WTC11 (cell line): ENCODE measurements around the gene ETV3. TPM values are rescaled to one million over a fixed set of nuclear protein-coding genes. Genes with fewer than 3 reads are reported as not detected.

Experiments used
- ATAC-seq: fragments of 200-7000 bp; cut with Tn5 transposase; 2 replicates; pipeline ENCODE4 v1.10.0; 2021; ENCODE audit warnings: mild to moderate bottlenecking, moderate library complexity
- CTCF ChIA-PET: fragments of 300-600 bp; sonication (Branson Sonifier 250); formaldehyde crosslinking; loops from one replicate; lab custom pipeline; 2021; ENCODE audit warnings: antibody characterized with exemption; lab: Charles Lee
- POLR2A ChIA-PET: fragments of 350-600 bp; sonication (Branson Sonifier 250); formaldehyde crosslinking; loops from one replicate; lab custom pipeline; 2021; ENCODE audit warnings: antibody characterized with exemption; lab: Charles Lee
- DNase-seq: peaks from one replicate; pipeline ENCODE4 v3.0.0; 2021; ENCODE audit warnings: low spot score
- H3K27ac Mint-ChIP-seq: 2 replicates; pipeline ENCODE4 v1.8.0; 2021; ENCODE audit warnings: mixed read lengths
- H3K27me3 Mint-ChIP-seq: 2 replicates; pipeline ENCODE4 v1.8.0; 2021; ENCODE audit warnings: low read depth, mild to moderate bottlenecking, moderate library complexity, mixed read lengths
- H3K36me3 Mint-ChIP-seq: 2 replicates; pipeline ENCODE4 v1.8.0; 2021; ENCODE audit warnings: mixed read lengths
- H3K4me1 Mint-ChIP-seq: 2 replicates; pipeline ENCODE4 v1.8.0; 2022; ENCODE audit warnings: mixed read lengths
- H3K4me3 Mint-ChIP-seq: 2 replicates; pipeline ENCODE4 v1.8.0; 2021; ENCODE audit warnings: mild to moderate bottlenecking, moderate library complexity, mixed read lengths
- H3K9me3 Mint-ChIP-seq: 2 replicates; pipeline ENCODE4 v1.8.0; 2021; ENCODE audit warnings: mixed read lengths
- MYBL2 ChIP-seq: sonication (generic); formaldehyde crosslinking; IDR thresholded peaks from 2 replicates; pipeline ENCODE4 v1.8.1; 2023; ENCODE audit warnings: mild to moderate bottlenecking, moderate library complexity, missing genetic modification reagents
- NR2C2 ChIP-seq: sonication (generic); formaldehyde crosslinking; IDR thresholded peaks from 2 replicates; pipeline ENCODE4 v1.8.0; 2022; ENCODE audit warnings: mild to moderate bottlenecking, missing genetic modification reagents
- PRRX2 ChIP-seq: fragments of 250-450 bp; sonication (Bioruptor Pico); IDR thresholded peaks from 2 replicates; pipeline ENCODE4 v1.8.0; 2021; ENCODE audit warnings: mild to moderate bottlenecking
- TEAD1 ChIP-seq: sonication (generic); formaldehyde crosslinking; IDR thresholded peaks from 2 replicates; pipeline ENCODE4 v1.8.0; 2022; ENCODE audit warnings: mild to moderate bottlenecking, missing genetic modification reagents
- TEAD4 ChIP-seq: sonication (generic); formaldehyde crosslinking; IDR thresholded peaks from 2 replicates; pipeline ENCODE4 v1.8.0; 2022; ENCODE audit warnings: mild to moderate bottlenecking, missing genetic modification reagents
- ZNF121 ChIP-seq: sonication (generic); formaldehyde crosslinking; IDR thresholded peaks from 2 replicates; pipeline ENCODE4 v1.8.0; 2023; ENCODE audit warnings: missing genetic modification reagents
- ZNF219 ChIP-seq: sonication (generic); formaldehyde crosslinking; IDR thresholded peaks from 2 replicates; pipeline ENCODE4 v1.8.0; 2023; ENCODE audit warnings: missing genetic modification reagents, mild to moderate bottlenecking, borderline replicate concordance
- ZNF423 ChIP-seq: fragments of 250-450 bp; sonication (Bioruptor Pico); IDR thresholded peaks from 2 replicates; pipeline ENCODE4 v2.1.2; 2022; ENCODE audit warnings: mild to moderate bottlenecking, moderate library complexity
- total RNA-seq: library from RNA; stranded (reverse); gene quantifications from 3 replicates; pipeline ENCODE4 v1.2.3, GENCODE V29; 2021
- TF ChIP-seq, protein P1 (sequence below): sonication (generic); formaldehyde crosslinking; IDR thresholded peaks from 2 replicates; pipeline ENCODE4 v1.8.1; 2023; ENCODE audit warnings: mild to moderate bottlenecking, missing genetic modification reagents, moderate library complexity
- TF ChIP-seq, protein P2 (sequence below): sonication (generic); formaldehyde crosslinking; IDR thresholded peaks from 2 replicates; pipeline ENCODE4 v1.8.1; 2022; ENCODE audit warnings: mild to moderate bottlenecking, missing genetic modification reagents, moderate library complexity, borderline replicate concordance
- TF ChIP-seq, protein P3 (sequence below): sonication (generic); formaldehyde crosslinking; IDR thresholded peaks from 2 replicates; pipeline ENCODE4 v1.8.0; 2023; ENCODE audit warnings: mild to moderate bottlenecking, missing genetic modification reagents
- TF ChIP-seq, protein P4 (sequence below): fragments of 250-450 bp; sonication (Bioruptor Pico); IDR thresholded peaks from 2 replicates; pipeline ENCODE4 v1.9.0; 2021; ENCODE audit warnings: moderate library complexity, mild to moderate bottlenecking, inconsistent platforms, borderline replicate concordance

Gene ETV3
- total RNA-seq, 1 experiment from 2014 or later = 26.0 TPM

DNA sequence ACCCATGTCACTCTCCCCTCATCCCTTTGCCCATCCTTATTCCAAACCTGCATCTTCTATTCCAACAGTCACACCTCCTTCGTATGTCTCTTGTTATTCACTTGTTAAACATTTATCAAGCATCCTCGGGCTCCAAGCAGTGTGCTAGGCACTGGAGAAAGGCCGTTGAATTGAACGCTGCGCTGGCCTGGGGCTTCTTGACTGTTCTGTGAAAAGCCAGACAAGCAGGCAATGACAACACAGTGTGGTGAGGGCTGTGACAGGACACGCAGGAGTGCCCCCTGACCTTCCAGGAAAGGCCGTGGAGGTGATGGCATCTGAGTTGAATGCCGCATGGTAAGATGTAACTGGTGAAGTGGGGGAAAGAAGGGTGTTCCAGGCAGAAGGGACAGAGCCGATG lies 19.2 kb downstream of the ETV3 start:
- H3K27me3 Mint-ChIP-seq = peaks cover 5% of the 10 kb centered on the region; the same call in 1 of the 2 replicates
- peak overlapping the region; percentile 2; the same call in 1 of the 2 replicates for H3K27ac Mint-ChIP-seq
- no peak for DNase-seq
- POLR2A ChIA-PET = no interaction called here
- TF ChIP-seq MYBL2 (CRISPR knock-in tag) = no peak
- TF ChIP-seq, all 79 proteins: peak for 0
- Mint-ChIP-seq H3K4me1 (peaks cover 59% of the 10 kb centered on the region), H3K36me3 (peaks cover 11% of the 10 kb centered on the region), H3K4me3 (no peak overlapping the region), H3K9me3 (no peaks in the 10 kb centered on the region)
- ATAC-seq = no peak
- CTCF ChIA-PET = interaction anchor here (1.1 to 1.5 kb wide), 2 partner anchors 29 to 37 kb away, joined by 3 to 6 read pairs; no protein-coding TSS in a partner anchor

DNA sequence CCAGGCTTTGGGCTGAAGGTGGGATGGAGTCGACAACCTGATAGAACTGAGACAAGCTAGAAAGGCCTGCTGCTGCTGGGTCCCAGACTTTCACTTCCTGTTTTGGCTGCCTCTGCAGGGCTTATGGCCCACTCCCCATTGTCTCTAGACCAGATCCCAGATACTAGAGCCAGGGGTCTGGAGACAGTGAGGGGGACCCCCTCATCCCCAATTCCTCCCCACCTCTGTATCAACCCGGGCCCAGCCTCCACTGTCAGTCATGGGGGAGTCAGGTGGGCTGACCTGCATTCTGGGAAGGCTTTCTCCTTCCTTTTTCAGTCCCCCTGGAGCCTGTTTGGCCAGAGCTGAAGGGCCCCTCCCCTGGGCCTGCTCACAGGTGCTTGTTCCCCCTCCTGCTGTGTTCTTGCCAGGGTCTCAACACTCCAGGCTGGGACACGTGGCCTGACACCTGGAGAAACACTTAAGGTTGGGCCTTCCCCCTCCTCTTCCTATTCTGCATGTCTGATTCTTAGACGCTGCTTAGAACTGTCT lies 20.6 kb downstream of the ETV3 start:
- DNase-seq (no peak), ATAC-seq (no peak)
- peaks cover 5% of the 10 kb centered on the region; the same call in 1 of the 2 replicates for H3K27me3 Mint-ChIP-seq
- CTCF ChIA-PET = interaction anchor here (1.0 to 1.7 kb wide), 2 partner anchors 18 to 27 kb away, joined by 4 to 10 read pairs; no protein-coding TSS in a partner anchor
- TF ChIP-seq, protein P1, sequence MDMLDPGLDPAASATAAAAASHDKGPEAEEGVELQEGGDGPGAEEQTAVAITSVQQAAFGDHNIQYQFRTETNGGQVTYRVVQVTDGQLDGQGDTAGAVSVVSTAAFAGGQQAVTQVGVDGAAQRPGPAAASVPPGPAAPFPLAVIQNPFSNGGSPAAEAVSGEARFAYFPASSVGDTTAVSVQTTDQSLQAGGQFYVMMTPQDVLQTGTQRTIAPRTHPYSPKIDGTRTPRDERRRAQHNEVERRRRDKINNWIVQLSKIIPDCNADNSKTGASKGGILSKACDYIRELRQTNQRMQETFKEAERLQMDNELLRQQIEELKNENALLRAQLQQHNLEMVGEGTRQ = 0 out of 2 replicates have a peak, but pooled peaks have one; percentile 16
- no peak for TF ChIP-seq PRRX2 (CRISPR knock-in tag)
- TF ChIP-seq NR2C2 (CRISPR knock-in tag) = no peak
- peak; percentile 76 for TF ChIP-seq ZNF423 (CRISPR knock-in tag)
- TF ChIP-seq, protein P2, sequence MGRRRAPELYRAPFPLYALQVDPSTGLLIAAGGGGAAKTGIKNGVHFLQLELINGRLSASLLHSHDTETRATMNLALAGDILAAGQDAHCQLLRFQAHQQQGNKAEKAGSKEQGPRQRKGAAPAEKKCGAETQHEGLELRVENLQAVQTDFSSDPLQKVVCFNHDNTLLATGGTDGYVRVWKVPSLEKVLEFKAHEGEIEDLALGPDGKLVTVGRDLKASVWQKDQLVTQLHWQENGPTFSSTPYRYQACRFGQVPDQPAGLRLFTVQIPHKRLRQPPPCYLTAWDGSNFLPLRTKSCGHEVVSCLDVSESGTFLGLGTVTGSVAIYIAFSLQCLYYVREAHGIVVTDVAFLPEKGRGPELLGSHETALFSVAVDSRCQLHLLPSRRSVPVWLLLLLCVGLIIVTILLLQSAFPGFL = no peak
- no peak for TF ChIP-seq TEAD1 (CRISPR knock-in tag)
- H3K9me3 Mint-ChIP-seq = no peaks in the 10 kb centered on the region
- no peak overlapping the region for H3K4me3 Mint-ChIP-seq
- H3K4me1 Mint-ChIP-seq = peaks cover 69% of the 10 kb centered on the region
- H3K36me3 Mint-ChIP-seq = no peaks in the 10 kb centered on the region
- POLR2A ChIA-PET = no interaction called here
- H3K27ac Mint-ChIP-seq = peak overlapping the region; percentile 58; the same call in 1 of the 2 replicates

DNA sequence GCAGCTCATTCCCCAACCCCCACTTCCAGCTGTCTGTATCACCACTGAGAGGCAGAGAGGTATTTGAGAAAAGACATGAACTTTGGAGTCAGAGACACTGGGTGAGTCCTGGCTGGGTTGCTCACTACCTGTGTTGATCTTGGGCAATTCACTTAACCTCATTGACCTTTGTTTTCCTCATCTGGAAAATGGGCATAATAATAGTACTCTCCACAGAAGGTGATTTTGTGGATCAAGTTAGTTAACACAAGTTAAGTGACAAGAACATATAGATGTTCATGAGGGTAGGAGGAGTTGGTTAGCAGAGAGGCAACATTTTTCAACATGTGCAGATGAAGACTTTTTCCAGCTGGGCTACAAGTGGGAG lies 21.5 kb downstream of the ETV3 start:
- TF ChIP-seq TEAD4 (CRISPR knock-in tag) = no peak
- TF ChIP-seq, protein P3, sequence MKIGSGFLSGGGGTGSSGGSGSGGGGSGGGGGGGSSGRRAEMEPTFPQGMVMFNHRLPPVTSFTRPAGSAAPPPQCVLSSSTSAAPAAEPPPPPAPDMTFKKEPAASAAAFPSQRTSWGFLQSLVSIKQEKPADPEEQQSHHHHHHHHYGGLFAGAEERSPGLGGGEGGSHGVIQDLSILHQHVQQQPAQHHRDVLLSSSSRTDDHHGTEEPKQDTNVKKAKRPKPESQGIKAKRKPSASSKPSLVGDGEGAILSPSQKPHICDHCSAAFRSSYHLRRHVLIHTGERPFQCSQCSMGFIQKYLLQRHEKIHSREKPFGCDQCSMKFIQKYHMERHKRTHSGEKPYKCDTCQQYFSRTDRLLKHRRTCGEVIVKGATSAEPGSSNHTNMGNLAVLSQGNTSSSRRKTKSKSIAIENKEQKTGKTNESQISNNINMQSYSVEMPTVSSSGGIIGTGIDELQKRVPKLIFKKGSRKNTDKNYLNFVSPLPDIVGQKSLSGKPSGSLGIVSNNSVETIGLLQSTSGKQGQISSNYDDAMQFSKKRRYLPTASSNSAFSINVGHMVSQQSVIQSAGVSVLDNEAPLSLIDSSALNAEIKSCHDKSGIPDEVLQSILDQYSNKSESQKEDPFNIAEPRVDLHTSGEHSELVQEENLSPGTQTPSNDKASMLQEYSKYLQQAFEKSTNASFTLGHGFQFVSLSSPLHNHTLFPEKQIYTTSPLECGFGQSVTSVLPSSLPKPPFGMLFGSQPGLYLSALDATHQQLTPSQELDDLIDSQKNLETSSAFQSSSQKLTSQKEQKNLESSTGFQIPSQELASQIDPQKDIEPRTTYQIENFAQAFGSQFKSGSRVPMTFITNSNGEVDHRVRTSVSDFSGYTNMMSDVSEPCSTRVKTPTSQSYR (CRISPR knock-in tag) = no peak
- TF ChIP-seq, protein P4, sequence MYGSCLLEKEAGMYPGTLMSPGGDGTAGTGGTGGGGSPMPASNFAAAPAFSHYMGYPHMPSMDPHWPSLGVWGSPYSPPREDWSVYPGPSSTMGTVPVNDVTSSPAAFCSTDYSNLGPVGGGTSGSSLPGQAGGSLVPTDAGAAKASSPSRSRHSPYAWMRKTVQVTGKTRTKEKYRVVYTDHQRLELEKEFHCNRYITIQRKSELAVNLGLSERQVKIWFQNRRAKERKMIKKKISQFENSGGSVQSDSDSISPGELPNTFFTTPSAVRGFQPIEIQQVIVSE (CRISPR knock-in tag) = no peak
- no peak for TF ChIP-seq ZNF219 (CRISPR knock-in tag)
- no peak for TF ChIP-seq ZNF121 (CRISPR knock-in tag)
- TF ChIP-seq, all 79 proteins: peak for 0
- Mint-ChIP-seq H3K27me3 (peaks cover 8% of the 10 kb centered on the region), H3K4me1 (peaks cover 72% of the 10 kb centered on the region), H3K27ac (0 out of 2 replicates have a peak overlapping the region, but pooled peaks have one; percentile 43), H3K4me3 (no peak overlapping the region), H3K9me3 (no peaks in the 10 kb centered on the region), H3K36me3 (no peaks in the 10 kb centered on the region)
- CTCF ChIA-PET = interaction anchor here (0.6 to 4.2 kb wide), 6 partner anchors 19 to 1999 kb away, joined by 3 to 38 read pairs (median 5); no protein-coding TSS in a partner anchor
- no peak for DNase-seq
- ATAC-seq = no peak
- POLR2A ChIA-PET = no interaction called here
